ENCODE measurements around the gene ENGASE. TPM values are rescaled to one million over a fixed set of nuclear protein-coding genes. Genes with fewer than 3 reads are reported as not detected.

The ENGASE gene
- polyA plus RNA-seq, 1 of the 3 experiments (the other 2 are of a cell fraction), result 30.1 TPM

GRCh38 chr17:79098282-79098867, 23.8 kb downstream of the ENGASE start (continued):
- TF ChIP-seq ELF1 (IDR thresholded peaks at IDR 0.05) (no peak), CTCF (IDR thresholded peaks at IDR 0.05) (no peak), RFX5 (IDR thresholded peaks at IDR 0.05; ENCODE audit: low read length) (no peak), SMC3 (IDR thresholded peaks at IDR 0.05; ENCODE audit: low read depth, low read length) (no peak), POLR2AphosphoS5 (IDR thresholded peaks at IDR 0.05; ENCODE audit: low read depth, low read length) (no peak), EZH2phosphoT487 (IDR thresholded peaks at IDR 0.05; ENCODE audit: borderline replicate concordance, low read depth) (no peak), RXRA (IDR thresholded peaks at IDR 0.05; ENCODE audit: borderline replicate concordance, low read depth) (no peak), TAF1 (IDR thresholded peaks at IDR 0.05; ENCODE audit: borderline replicate concordance, low read depth, low read length) (no peak), SIN3A (IDR thresholded peaks at IDR 0.05; ENCODE audit: borderline replicate concordance, low read depth, low read length) (no peak)
- TF ChIP-seq, protein P1, sequence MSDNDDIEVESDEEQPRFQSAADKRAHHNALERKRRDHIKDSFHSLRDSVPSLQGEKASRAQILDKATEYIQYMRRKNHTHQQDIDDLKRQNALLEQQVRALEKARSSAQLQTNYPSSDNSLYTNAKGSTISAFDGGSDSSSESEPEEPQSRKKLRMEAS (IDR thresholded peaks at IDR 0.05; ENCODE audit: low read depth), result no peak

DNA sequence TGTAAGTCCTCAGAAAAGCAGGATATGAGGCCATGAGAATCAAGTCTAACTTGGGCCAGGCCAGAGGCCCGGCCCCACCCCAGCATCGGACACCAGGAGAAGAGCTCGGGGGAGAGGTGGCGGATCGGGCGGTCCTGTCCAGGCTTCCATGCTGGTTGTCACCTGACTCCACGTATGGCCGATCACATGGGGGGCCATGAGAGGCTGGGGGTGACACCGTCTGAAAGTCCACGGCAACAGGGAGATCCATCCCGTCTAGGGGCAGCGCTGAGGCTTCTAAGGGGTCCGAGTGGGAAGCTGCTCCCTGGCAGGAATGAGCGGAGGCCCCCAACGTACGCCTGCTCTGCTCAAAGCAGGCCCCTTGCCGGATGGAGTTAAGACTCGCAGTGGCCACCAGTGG, 25.8 kb downstream of the ENGASE start:
- ChIA-PET CTCF (interaction anchor here (0.7 to 45.1 kb wide), 8 partner anchors 9 to 289 kb away, joined by 3 to 1305 read pairs (median 5); no protein-coding TSS in a partner anchor), POLR2A (no interaction called here)
- Histone ChIP-seq H3K4me2 (no peak overlapping the region), H4K20me1 (ENCODE audit: insufficient read depth) (no peaks in the 10 kb centered on the region), H3F3A (replicated peaks; ENCODE audit: insufficient read depth) (no peaks in the 10 kb centered on the region), H3K9me2 (no peaks in the 10 kb centered on the region), H3K9ac (no peak overlapping the region), H3K4me1 (ENCODE audit: control insufficient read depth in 1 of 2, insufficient read depth in 2 of 2, low read depth in 1 of 2, low read length in 1 of 2) (no peaks in the 10 kb centered on the region; a peak in 1 of 4 replicates), H3K79me2 (ENCODE audit: insufficient read depth) (no peaks in the 10 kb centered on the region), H2AFZ (ENCODE audit: low read depth) (no peak overlapping the region), H3K27ac (ENCODE audit: low read depth in 2 of 2, low read length in 1 of 2) (no peak overlapping the region), H3K4me3 (ENCODE audit: low read depth in 2 of 2, low read length in 1 of 2) (no peak overlapping the region), H3K27me3 (ENCODE audit: insufficient read depth) (peaks cover 43% of the 10 kb centered on the region), H3K9me3 (no peaks in the 10 kb centered on the region), H3K36me3 (replicated peaks in 1 of 2; ENCODE audit: control insufficient read depth in 1 of 2, insufficient read depth in 2 of 2, low read length in 1 of 2) (no peaks in the 10 kb centered on the region)
- no peak for TF ChIP-seq POLR2AphosphoS5 (IDR thresholded peaks at IDR 0.05; ENCODE audit: low read depth, low read length)
- no peak for TF ChIP-seq TCF12 (IDR thresholded peaks at IDR 0.05)
- no peak for TF ChIP-seq USF2 (IDR thresholded peaks at IDR 0.05; ENCODE audit: borderline replicate concordance, low read depth, low read length)
- TF ChIP-seq, protein P1 (IDR thresholded peaks at IDR 0.05; ENCODE audit: low read depth), result no peak
- DNase-seq, result no peak
- 67% methylated on average over 17 of the region's 18 CpGs for WGBS (ENCODE audit: low lambda C conversion rate)
